ES-I3 (cell line): ENCODE results near the gene CYP4F2.
"Not testable (repeated sequence)": the region's sequence is repeated elsewhere in the genome, so short reads cannot be mapped to it uniquely, and the experiment has no call there.

Source experiments
- H3K36me3 ChIP-seq: 2 replicates; pipeline ENCODE4 v1.6.1; 2013; ENCODE audit warnings: mild to moderate bottlenecking, low read length, control low read depth, moderate library complexity; ENCODE audit not compliant: insufficient read depth
- H3K4me1 ChIP-seq: 2 replicates; pipeline ENCODE4 v1.6.1; 2013; ENCODE audit warnings: mild to moderate bottlenecking, control low read depth, low read length; ENCODE audit not compliant: insufficient read depth
- H3K9ac ChIP-seq: 2 replicates; pipeline ENCODE4 v1.6.1; 2013; ENCODE audit warnings: low read depth, mild to moderate bottlenecking, low read length, moderate library complexity
- H3K9me3 ChIP-seq: 2 replicates; pipeline ENCODE4 v1.6.1; 2013; ENCODE audit warnings: mild to moderate bottlenecking, low read length, moderate library complexity; ENCODE audit not compliant: control insufficient read depth, insufficient read depth

Gene CYP4F2

DNA sequence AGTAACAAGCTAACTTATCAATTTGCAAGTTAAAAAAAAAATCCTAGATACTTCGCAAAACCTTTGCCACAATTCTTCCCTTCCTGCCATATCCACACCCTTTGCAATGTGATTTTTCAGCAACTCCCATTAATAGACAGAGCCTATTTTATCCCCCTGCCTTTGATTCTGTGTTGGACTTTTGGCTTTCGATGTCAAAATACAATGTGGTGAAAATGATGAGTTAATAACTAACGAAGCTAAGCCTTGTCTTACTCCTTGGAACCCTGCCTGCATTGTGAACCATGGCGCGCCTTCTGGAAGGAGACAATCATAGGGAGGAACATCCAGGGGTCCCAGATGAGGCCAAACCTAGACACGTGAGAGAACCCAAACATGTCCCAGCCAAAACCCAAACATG is 6.4 kb downstream of the CYP4F2 start:
- H3K9me3 ChIP-seq, result no peaks in the 10 kb centered on the region
- H3K36me3 ChIP-seq, result no peaks in the 10 kb centered on the region
- H3K9ac ChIP-seq, result no peak overlapping the region
- no peaks in the 10 kb centered on the region for H3K4me1 ChIP-seq

DNA sequence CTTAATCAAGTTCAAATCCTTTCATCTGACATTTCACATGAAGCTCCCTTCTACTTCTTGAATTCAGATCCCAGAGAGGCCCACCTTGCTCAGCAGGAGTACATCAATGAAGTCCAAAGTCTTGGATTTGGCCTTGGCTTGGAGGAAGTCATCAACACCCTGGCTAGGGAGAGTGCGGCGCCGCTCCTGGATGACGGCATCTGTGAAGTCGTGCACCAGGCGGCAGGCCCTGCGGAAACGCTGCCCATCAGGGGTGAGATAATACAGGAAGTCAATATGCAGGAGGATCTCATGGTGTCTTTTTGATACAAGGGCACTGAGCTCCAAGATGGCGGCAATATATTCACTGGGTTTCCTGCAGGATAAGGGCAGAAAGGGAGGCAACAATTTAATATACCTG is 8.5 kb downstream of the CYP4F2 start:
- H3K9ac ChIP-seq, H3K36me3 ChIP-seq, H3K4me1 ChIP-seq, H3K9me3 ChIP-seq: not testable (repeated sequence)

DNA sequence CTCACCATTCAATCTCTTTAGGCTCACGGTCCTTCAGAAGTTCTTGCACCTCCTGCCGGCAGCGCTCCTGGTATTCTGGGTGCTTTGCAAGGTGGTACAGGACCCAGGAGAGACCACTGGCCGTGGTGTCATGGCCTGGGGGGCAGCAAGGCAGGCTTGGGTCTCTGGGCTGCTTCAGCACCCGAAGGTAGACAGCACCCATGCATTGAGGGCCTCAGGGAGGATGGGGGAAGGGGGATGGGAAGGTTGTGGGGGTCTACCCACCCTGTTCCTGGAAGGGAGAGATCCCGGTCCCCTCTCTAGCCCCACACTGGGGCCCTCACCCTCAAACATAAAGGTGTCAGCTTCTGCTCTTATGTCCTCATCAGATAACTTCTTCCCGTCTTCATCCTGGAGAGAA is 12.0 kb downstream of the CYP4F2 start:
- Histone ChIP-seq H3K9me3 (no peaks in the 10 kb centered on the region), H3K4me1 (no peaks in the 10 kb centered on the region), H3K36me3 (no peaks in the 10 kb centered on the region), H3K9ac (no peak overlapping the region)

DNA sequence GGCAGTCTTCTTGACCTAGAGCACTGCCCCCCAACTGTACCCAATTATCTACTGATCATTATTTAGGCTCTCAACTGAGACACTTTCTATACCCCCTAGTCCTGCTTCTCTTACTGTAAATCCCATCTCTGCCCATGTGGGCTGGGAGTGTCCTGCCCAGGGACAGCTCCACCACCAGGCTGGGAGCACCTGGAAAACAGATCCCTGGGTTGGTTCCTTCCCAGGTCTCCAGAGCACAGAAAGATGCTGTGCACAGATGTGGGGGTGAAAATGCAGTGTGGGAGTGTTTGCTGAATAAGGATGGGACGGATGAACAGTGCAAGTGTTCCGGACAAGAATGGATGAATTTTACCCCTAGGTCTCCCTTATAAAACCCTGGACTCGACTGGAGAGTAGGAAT is 12.7 kb downstream of the CYP4F2 start:
- no peaks in the 10 kb centered on the region for H3K4me1 ChIP-seq
- no peaks in the 10 kb centered on the region for H3K9me3 ChIP-seq

DNA sequence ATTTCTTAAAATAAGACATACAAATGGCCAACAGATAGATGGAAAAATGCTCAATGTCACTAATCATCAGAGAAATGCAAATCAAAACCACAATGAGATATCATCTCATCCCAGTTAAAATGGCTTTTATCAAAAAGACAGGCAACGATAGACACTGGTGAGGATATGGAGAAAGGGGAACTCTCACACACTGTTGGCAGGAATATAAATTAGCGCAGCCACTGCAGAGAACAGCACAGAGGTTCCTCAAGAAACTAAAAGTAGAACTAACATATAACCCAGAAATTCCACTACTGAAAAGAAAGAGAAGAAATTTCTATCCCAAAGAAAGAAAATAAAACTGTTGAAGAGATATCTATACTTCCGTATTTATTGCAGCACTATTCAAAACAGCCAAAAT is 14.5 kb downstream of the CYP4F2 start:
- H3K4me1 ChIP-seq, H3K36me3 ChIP-seq, H3K9ac ChIP-seq, H3K9me3 ChIP-seq: not testable (repeated sequence)

More for the DNA sequence above, 12.7 kb downstream of the CYP4F2 start:
- H3K9ac ChIP-seq, result no peak overlapping the region
- H3K36me3 ChIP-seq, result no peaks in the 10 kb centered on the region

DNA sequence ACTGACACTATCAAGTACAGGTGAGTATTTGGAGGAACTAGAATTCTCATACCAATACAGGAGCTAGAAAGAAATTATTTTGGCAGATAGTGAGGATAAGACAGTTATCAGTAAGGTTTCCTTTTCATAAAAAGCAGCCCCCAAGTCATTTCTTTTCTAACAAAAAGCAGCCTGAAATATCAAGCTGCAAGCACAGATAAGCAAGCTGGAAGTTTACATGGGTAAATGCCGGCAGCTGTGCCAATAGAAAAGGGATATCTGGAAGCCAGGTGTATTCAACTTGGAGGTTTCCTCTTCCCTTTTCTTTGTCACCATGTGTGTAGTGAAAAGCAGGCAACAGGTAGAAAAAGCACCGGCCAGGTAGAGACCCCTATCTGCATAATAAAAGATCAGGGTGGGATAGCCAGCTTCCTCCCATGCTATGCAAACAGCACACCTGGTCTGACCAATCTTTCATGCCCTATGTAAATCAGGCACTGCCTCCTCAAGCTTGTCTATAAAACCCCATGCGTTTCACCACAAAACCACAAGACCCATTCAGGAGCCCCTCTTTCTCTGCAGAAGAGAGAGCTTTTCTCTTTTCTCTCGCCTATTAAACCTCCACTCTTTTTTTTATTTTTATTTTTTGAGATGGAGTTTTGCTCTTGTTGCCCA is 22.9 kb downstream of the CYP4F2 start:
- Histone ChIP-seq H3K4me1 (peaks cover 4% of the 10 kb centered on the region), H3K9ac (no peak overlapping the region), H3K9me3 (peaks cover 4% of the 10 kb centered on the region; the same call in 1 of the 2 replicates), H3K36me3 (no peaks in the 10 kb centered on the region)

DNA sequence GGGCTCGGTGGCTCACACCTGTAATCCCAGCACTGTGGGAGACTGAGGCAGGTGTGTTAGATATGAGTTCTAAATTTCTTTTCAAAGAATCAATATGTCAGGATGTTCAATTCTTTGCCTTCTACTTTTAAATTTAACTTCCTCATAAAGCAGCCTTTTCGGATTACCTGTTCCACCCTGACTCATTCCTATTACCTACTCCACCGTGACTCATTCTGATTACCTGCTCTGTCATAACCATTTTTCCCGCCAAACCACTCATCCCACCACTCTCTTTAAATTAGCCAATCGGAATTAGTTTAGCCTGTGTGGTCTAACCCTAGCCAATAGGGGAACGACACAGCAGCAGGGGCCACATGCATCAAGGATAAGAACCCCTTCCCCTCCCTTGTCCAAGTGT is 24.1 kb downstream of the CYP4F2 start:
- H3K4me1 ChIP-seq, H3K9me3 ChIP-seq, H3K9ac ChIP-seq, H3K36me3 ChIP-seq: not testable (repeated sequence)

DNA sequence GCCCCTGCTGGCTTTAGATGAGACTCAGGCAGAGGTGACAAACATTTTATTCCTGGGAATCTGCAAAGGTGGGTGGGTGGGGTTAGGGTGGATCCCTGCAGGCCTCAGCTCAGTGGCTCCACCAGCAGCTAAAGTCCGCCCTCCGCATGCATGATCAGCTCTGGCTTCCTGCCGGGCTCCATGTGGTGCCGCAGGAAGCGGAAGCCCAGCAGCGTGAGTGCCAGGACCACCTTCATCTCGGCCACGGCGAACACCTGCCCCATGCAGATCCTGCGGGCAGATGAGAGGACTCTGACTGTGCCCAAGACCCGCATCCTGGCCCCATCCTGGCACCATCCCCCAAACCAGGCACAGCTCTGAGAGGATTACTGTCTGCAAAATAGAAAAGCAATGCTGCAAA is 26.3 kb downstream of the CYP4F2 start:
- peaks cover 4% of the 10 kb centered on the region; the same call in 1 of the 2 replicates for H3K9me3 ChIP-seq
- peak overlapping the region; percentile 34; the same call in 1 of the 2 replicates for H3K9ac ChIP-seq
- H3K36me3 ChIP-seq, result no peaks in the 10 kb centered on the region
- peaks cover 4% of the 10 kb centered on the region for H3K4me1 ChIP-seq

DNA sequence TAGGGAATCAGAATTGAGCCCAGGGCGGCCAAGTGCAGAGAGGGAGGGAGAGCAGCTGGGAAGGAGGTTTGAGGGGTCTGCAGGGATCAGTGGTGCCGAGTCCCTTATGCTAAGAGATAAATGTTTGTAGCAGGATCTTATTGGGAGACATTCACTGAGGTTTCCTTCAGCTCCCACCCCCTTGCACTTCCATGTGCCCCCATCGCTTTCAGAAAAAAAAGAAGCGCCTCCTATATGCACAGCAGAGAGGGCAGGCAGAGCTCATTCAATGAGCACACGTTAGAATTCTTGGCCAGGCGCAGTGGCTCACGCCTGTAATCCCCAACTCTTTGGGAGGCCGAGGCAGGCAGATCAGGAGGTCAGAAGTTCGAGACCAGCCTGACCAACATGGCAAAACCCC is 28.0 kb downstream of the CYP4F2 start:
- H3K9me3 ChIP-seq, result peaks cover 4% of the 10 kb centered on the region; the same call in 1 of the 2 replicates
- no peaks in the 10 kb centered on the region for H3K36me3 ChIP-seq
- peaks cover 4% of the 10 kb centered on the region for H3K4me1 ChIP-seq
- H3K9ac ChIP-seq, result no peak overlapping the region

DNA sequence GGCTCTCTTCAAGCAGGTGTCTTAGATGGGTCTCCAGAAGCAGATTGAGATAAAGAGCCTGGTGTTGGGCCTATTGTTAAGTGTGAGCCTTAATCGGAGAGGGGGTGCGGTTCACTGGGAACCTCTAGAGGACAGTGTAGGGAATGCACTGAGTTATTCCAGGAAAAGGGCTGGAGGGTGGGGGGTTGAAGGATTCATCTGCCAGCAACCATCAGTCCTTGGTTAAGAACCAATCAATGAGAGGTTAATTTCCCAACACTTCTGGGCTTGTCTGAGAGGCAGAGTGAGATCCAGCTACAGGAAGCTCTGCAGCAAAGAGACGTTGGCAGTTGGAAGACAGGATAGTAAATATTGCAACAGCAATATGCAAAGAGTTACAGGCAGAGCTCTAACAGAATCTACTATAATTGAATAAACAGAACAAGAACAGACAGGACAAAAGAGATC is 28.7 kb downstream of the CYP4F2 start:
- H3K36me3 ChIP-seq, result no peaks in the 10 kb centered on the region
- no peaks in the 10 kb centered on the region for H3K9me3 ChIP-seq
- H3K4me1 ChIP-seq, result no peaks in the 10 kb centered on the region
- H3K9ac ChIP-seq, result no peak overlapping the region

DNA sequence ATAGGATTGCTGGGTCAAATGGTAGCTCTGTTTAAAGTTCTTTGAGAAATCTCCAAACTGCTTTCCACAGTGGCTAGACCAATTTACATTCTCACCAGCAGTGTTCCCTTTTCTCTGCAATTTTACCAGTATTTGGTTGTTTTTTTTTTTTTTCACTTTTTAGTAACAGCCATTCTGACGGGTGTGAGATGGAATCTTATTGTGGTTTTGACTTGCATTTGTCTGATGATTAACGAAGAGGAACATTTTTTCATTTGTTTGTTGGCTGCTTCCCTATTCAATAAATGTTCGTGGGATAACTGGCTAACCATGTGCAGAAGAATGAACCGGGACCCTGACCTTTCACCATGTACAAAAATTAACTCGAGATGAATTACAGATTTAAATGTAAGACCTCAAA is 31.2 kb downstream of the CYP4F2 start:
- Histone ChIP-seq H3K36me3 (no peaks in the 10 kb centered on the region), H3K9me3 (no peaks in the 10 kb centered on the region), H3K9ac (no peak overlapping the region), H3K4me1 (peaks cover 4% of the 10 kb centered on the region; the same call in 1 of the 2 replicates)

DNA sequence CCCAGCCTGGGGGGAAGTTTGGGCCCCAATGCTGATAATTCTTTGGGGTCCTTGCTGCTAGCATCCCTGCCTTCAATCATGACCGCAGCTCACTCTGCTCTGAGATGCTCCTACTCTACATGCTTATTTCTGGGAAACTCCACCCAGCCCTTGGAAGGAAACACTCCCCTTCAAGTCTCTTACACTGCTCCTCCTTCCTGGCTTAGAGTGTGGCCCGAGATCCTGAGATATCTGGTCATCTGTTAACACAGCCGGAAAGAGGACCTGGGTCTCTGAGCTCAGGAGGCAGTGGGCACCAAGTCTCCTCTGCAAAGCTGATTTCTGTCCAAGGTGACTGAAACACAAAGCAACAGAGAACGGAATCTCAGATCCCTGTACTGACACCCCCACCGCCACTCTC is 33.0 kb downstream of the CYP4F2 start:
- H3K9me3 ChIP-seq, result no peaks in the 10 kb centered on the region
- peaks cover 4% of the 10 kb centered on the region; the same call in 1 of the 2 replicates for H3K4me1 ChIP-seq
- no peak overlapping the region for H3K9ac ChIP-seq
- no peaks in the 10 kb centered on the region for H3K36me3 ChIP-seq

DNA sequence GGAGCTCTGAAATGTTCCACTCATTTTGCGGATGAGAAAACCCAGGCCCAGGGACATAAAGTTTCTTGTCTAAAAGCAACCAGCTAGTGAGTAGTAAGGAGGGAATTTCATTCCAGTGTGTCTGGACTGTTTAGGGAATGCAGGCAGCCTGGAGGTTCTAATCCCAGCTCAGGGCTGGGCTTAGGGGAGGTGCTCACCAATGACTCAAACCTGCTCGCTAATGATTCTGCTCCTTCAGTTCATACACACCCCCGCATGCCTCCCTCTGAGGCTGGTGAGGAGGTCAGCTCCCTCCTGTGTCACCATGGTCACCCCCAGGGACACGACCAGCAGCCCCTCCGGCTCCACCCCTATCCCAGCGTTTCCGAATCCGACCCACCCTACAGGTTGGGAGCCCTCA is 34.6 kb downstream of the CYP4F2 start:
- no peaks in the 10 kb centered on the region for H3K36me3 ChIP-seq
- peak overlapping the region; percentile 36 for H3K9ac ChIP-seq
- H3K9me3 ChIP-seq, result no peaks in the 10 kb centered on the region
- peaks cover 4% of the 10 kb centered on the region; the same call in 1 of the 2 replicates for H3K4me1 ChIP-seq

DNA sequence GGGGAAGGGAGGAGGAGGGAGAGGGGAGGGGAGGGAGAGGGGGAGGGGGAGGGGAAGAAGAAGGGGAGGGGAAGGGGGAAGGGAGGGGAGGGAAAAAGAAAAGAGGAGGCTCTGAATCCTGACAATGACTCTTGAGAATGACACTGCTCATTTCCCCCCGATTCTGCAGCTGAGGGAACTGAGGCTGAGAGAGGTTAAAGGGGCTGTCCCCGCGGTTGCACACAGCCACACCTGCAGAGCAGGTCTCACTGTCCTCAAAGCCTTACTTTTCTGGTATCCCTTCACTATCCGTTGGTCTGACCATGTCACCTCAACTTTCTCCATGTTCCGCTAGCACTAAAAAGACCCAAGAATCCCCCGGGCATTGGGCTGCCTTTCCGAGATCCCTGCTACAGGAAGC is 35.4 kb downstream of the CYP4F2 start:
- H3K36me3 ChIP-seq, result no peaks in the 10 kb centered on the region
- H3K4me1 ChIP-seq, result peaks cover 4% of the 10 kb centered on the region; the same call in 1 of the 2 replicates
- H3K9me3 ChIP-seq, result no peaks in the 10 kb centered on the region
- peak overlapping the region; percentile 36; the same call in 1 of the 2 replicates for H3K9ac ChIP-seq

DNA sequence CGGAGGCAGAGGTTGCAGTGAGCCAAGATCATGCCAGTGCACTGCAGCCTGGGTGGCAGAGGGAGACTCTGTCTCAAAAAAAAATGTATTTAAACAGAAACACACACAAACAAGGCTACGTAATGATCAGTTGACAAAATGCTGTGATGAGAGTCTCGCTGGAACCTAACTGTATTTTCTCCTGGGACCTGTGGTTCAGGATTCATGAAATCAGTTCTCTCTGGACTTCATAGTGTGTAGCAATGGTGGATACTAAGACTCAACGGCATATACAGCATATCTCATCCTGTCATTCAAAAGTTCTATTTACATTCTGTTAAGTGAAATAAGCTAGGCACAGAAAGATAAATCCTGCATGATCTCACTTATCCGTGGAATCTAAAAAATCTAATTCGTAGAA is 37.4 kb downstream of the CYP4F2 start:
- peaks cover 4% of the 10 kb centered on the region; the same call in 1 of the 2 replicates for H3K4me1 ChIP-seq
- H3K9me3 ChIP-seq, result no peaks in the 10 kb centered on the region
- H3K9ac ChIP-seq, result no peak overlapping the region
- no peaks in the 10 kb centered on the region for H3K36me3 ChIP-seq
